GM12874 (cell line): ENCODE measurements around the gene RPS8.

Source experiments
- TF ChIP-seq, protein P1 (sequence below): IDR thresholded peaks from 2 replicates; pipeline ENCODE4 v1.5.1; 2011; ENCODE audit warnings: low read depth, mild to moderate bottlenecking, control low read depth, low read length, moderate library complexity; ENCODE audit not compliant: insufficient read depth

The RPS8 gene

DNA sequence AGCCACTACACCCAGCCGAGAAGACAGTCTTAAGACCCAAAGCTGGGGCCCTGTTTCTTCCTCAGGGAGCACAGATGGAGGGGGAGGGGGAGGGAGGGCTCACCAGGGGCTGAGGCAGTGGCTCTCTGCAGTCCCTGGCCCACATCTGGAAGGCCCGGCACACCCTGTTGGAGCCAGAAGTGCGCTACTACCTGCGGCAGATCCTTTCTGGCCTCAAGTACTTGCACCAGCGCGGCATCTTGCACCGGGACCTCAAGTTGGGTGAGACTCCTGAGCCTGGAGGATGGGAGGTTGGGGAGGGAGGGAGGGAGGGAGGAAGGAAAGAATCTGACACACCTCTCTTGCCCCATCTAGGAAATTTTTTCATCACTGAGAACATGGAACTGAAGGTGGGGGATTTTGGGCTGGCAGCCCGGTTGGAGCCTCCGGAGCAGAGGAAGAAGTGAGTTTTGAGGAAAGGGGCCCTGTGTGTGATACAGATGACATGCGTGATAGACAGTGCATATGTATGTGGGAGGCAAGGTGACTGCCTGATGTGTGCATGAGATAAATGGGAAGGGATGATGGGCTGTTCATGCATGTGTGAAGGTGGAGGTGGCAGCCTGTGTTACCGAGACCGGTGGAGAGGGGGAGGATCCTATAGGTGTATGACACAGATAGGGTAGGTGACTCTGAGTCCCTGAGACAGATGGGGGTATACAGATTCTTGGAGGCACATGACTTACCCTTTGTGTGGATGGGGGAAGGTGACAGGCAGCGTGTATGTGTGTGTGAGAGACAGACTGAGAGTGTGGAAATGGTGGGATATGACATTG lies 26.4 kb downstream of the RPS8 start:
- TF ChIP-seq, protein P1, sequence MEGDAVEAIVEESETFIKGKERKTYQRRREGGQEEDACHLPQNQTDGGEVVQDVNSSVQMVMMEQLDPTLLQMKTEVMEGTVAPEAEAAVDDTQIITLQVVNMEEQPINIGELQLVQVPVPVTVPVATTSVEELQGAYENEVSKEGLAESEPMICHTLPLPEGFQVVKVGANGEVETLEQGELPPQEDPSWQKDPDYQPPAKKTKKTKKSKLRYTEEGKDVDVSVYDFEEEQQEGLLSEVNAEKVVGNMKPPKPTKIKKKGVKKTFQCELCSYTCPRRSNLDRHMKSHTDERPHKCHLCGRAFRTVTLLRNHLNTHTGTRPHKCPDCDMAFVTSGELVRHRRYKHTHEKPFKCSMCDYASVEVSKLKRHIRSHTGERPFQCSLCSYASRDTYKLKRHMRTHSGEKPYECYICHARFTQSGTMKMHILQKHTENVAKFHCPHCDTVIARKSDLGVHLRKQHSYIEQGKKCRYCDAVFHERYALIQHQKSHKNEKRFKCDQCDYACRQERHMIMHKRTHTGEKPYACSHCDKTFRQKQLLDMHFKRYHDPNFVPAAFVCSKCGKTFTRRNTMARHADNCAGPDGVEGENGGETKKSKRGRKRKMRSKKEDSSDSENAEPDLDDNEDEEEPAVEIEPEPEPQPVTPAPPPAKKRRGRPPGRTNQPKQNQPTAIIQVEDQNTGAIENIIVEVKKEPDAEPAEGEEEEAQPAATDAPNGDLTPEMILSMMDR: no peak

DNA sequence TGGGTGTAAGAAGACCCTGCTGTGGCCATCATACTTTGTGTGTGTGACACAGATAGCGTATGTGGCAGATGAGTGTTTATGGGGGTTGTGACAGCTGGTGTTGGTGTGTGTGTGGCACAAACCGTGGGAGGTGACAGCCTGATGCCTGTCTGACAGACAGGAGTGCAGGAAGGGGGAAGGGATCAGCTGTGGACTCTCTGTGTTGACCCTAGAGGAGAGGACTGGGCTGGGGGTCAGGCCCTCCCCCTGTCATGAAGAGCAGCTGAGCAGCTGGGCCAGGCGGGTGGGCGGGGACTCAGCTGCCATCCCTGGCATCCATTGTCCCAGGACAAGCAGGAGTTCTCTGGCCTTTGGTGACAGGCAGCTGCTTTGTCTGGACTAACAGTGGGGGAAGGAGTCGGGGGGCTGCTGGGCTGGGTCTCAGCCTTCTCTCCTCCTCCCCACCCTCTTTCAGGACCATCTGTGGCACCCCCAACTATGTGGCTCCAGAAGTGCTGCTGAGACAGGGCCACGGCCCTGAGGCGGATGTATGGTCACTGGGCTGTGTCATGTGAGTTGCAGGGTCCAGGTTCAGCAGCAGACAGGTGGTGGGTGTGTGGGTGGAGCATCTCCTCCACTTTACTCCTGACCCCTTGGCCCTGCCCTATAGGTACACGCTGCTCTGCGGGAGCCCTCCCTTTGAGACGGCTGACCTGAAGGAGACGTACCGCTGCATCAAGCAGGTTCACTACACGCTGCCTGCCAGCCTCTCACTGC lies 27.1 kb downstream of the RPS8 start:
- TF ChIP-seq, protein P1: no peak

DNA sequence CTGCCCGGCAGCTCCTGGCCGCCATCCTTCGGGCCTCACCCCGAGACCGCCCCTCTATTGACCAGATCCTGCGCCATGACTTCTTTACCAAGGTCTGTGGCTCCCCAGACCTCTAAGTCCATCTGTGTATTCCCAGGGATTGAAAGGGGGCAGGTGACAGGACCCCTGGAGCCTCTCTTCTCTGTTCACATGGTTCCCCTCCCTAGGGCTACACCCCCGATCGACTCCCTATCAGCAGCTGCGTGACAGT lies 27.6 kb downstream of the RPS8 start:
- TF ChIP-seq, protein P1: no peak

DNA sequence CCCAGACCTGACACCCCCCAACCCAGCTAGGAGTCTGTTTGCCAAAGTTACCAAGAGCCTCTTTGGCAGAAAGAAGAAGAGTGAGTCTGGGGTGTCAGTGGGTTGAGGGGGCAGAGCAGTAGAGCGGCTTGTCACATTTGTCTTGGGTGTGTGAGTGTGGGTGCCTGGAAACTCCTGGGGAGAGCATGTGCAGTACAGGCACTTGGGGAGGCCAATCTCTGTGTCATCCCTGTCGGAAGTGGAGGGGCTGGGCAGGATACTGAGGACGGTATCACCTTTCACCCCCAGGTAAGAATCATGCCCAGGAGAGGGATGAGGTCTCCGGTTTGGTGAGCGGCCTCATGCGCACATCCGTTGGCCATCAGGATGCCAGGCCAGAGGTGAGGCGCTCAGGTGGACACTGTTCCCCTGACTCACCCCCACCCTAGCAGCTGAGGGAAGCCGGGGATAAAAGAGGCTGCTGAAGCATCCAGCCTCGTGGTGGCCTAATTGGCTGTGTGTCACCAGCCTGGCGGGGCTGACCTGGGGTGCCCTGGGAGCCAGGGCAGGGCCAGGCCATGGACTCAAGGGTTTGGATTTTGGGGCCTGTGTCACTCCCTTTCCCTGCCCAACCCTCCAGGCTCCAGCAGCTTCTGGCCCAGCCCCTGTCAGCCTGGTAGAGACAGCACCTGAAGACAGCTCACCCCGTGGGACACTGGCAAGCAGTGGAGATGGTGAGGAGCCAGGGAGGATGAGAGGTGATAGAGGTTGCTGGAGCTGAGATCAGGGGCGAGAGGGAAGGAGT lies 28.2 kb downstream of the RPS8 start:
- TF ChIP-seq, protein P1: no peak

DNA sequence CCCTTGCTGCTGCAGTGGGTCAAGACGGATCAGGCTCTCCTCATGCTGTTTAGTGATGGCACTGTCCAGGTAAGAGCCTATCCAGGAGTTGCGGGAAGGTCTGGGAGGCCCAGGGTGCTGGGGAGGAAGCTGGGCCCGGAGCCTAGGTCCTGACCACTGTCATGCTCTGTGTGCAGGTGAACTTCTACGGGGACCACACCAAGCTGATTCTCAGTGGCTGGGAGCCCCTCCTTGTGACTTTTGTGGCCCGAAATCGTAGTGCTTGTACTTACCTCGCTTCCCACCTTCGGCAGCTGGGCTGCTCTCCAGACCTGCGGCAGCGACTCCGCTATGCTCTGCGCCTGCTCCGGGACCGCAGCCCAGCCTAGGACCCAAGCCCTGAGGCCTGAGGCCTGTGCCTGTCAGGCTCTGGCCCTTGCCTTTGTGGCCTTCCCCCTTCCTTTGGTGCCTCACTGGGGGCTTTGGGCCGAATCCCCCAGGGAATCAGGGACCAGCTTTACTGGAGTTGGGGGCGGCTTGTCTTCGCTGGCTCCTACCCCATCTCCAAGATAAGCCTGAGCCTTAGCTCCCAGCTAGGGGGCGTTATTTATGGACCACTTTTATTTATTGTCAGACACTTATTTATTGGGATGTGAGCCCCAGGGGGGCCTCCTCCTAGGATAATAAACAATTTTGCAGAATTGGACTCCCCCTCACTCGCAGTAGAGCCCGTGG lies 30.1 kb downstream of the RPS8 start:
- TF ChIP-seq, protein P1: no peak

DNA sequence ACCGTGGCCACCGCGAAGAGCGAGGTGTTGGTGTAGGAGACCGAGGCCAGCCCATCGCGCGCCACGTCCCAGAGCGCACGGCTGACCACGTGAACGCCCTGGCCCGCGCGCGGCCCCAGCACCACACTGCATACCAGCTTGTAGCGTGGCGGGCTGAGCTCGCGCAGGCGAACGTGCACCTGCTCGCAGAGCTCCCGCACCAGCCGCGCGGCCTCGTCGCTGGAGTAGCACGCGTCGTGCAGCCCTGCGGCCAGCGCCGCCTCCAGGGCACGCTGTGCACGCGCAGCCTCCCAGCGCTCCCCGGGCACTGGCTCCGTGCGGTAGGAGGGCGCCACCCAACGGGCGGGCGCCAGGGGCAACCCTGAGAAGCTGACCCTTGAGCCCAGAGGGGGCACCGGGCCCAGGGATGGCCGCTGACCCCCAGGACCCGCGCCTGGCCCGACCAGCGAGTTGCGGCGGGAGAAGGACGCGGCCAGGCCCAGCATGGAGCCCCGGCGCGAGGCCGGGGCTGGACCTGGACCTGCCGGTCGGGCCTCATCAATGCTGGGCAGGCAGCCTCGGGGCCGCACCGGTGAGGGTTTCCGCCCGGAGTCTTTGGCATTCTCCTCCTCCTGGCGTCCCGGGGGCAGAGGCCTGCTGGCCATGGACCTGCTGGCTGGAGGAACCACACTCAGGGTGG lies 30.8 kb downstream of the RPS8 start:
- TF ChIP-seq, protein P1: no peak
